GM12878 (cell line): ENCODE data around the gene CBFA2T3.

Experiments
- CTCF ChIP-seq, 3 experiments: IDR thresholded peaks in 2 of 3; conservative IDR thresholded peaks in 1 of 3; 2 replicates each; pipeline ENCODE4 v1.5.1; 2011; ENCODE audit warnings: low read depth in 3 of 3, low read length in 3 of 3, mild to moderate bottlenecking in 3 of 3, control low read depth in 2 of 3, moderate library complexity in 2 of 3, inconsistent platforms in 1 of 3, mixed read lengths in 1 of 3; ENCODE audit not compliant: control insufficient read depth in 2 of 3, insufficient read depth in 1 of 3; ENCODE audit errors: extremely low read depth in 1 of 3
- EZH2 ChIP-seq: IDR thresholded peaks from 2 replicates; pipeline ENCODE4 v1.6.1; 2012; ENCODE audit warnings: low read depth, mild to moderate bottlenecking, control low read depth, inconsistent platforms, low read length, borderline replicate concordance; ENCODE audit not compliant: control insufficient read depth
- MAX ChIP-seq: IDR thresholded peaks from 2 replicates; pipeline ENCODE4 v1.6.1; 2012; ENCODE audit warnings: low read depth, low read length, improper control_type of control experiment
- NR2C2 ChIP-seq: IDR thresholded peaks from 2 replicates; pipeline ENCODE4 v1.6.1; 2011; ENCODE audit warnings: borderline replicate concordance, low read depth; ENCODE audit not compliant: control insufficient read depth, insufficient read length
- POLR2A ChIP-seq: IDR thresholded peaks from 2 replicates; pipeline ENCODE4 v1.6.1; 2011; ENCODE audit warnings: low read depth, mild to moderate bottlenecking, low read length
- REST ChIP-seq: IDR thresholded peaks from 2 replicates; pipeline ENCODE4 v1.6.1; 2012; ENCODE audit warnings: mild to moderate bottlenecking, low read depth, low read length
- SUZ12 ChIP-seq: fragments of 200-600 bp; sonication (generic); IDR thresholded peaks from one replicate; pipeline ENCODE4 v1.6.1; 2018; ENCODE audit warnings: antibody characterized with exemption, mild to moderate bottlenecking; ENCODE audit not compliant: unreplicated experiment
- ZNF687 ChIP-seq: fragments of 450-650 bp; IDR thresholded peaks from 2 replicates; pipeline ENCODE4 v1.6.1; 2017; ENCODE audit warnings: mild to moderate bottlenecking, moderate library complexity

- TF ChIP-seq CTCF (IDR thresholded peaks at IDR 0.05 in 2 of 3, conservative IDR thresholded peaks at IDR 0.05 in 1 of 3; ENCODE audit: control insufficient read depth in 2 of 3, extremely low read depth in 1 of 3, insufficient read depth in 1 of 3, low read depth in 3 of 3, low read length in 3 of 3) (no peak), NR2C2 (no peak), EZH2 (no peak), SUZ12 (no peak), REST (no peak), ZNF687 (no peak), POLR2A (no peak), MAX (no peak)
These were observed 21.1 kb downstream of the CBFA2T3 start for GRCh38 chr16:88955906-88956305.
